GM23338 (cell line): ENCODE data around the gene HSP90AB1. TPM values are rescaled to one million over a fixed set of nuclear protein-coding genes. Genes with fewer than 3 reads are reported as not detected.
A peak's percentile ranks its signal among the peaks of the same experiment; 100 is the strongest.

ENCODE experiments used
- ATAC-seq: fragments of 200-7000 bp; cut with Tn5 transposase; 3 replicates; pipeline ENCODE4 v1.9.1; 2020
- DNase-seq: peaks from one replicate; pipeline ENCODE4 v3.0.0-alpha.2; 2015; ENCODE audit warnings: low spot score
- H2AFZ ChIP-seq: fragments of 200-600 bp; sonication (generic); 2 replicates; pipeline ENCODE4 v1.8.0; 2016; ENCODE audit warnings: antibody characterized with exemption, mild to moderate bottlenecking, moderate library complexity
- H3F3A ChIP-seq: fragments of 200-600 bp; sonication (generic); replicated peaks from 2 replicates; pipeline ENCODE4 v1.8.0; 2017; ENCODE audit warnings: antibody characterized with exemption, mixed run types, low read depth
- H3K27ac ChIP-seq: fragments of 200-600 bp; sonication (generic); 2 replicates; pipeline ENCODE4 v1.6.1; 2016; ENCODE audit warnings: low read depth
- H3K27me3 ChIP-seq: fragments of 200-600 bp; sonication (generic); 2 replicates; pipeline ENCODE4 v1.8.0; 2016; ENCODE audit warnings: mild to moderate bottlenecking, mixed run types, moderate library complexity; ENCODE audit not compliant: insufficient read depth
- H3K36me3 ChIP-seq: fragments of 200-600 bp; sonication (generic); 2 replicates; pipeline ENCODE4 v1.8.0; 2016; ENCODE audit warnings: mild to moderate bottlenecking; ENCODE audit not compliant: insufficient read depth
- H3K4me1 ChIP-seq: fragments of 200-600 bp; sonication (generic); 2 replicates; pipeline ENCODE4 v1.8.0; 2016; ENCODE audit warnings: mild to moderate bottlenecking, moderate library complexity; ENCODE audit not compliant: insufficient read depth
- H3K4me2 ChIP-seq: fragments of 200-600 bp; sonication (generic); 2 replicates; pipeline ENCODE4 v1.7.1; 2017; ENCODE audit warnings: mixed run types
- H3K4me3 ChIP-seq: fragments of 200-600 bp; sonication (generic); 2 replicates; pipeline ENCODE4 v1.6.1; 2016; ENCODE audit warnings: mixed run types
- H3K79me2 ChIP-seq: fragments of 200-600 bp; sonication (generic); replicated peaks from 2 replicates; pipeline ENCODE4 v1.8.0; 2017; ENCODE audit warnings: mild to moderate bottlenecking; ENCODE audit not compliant: insufficient read depth
- H3K9me2 ChIP-seq: fragments of 200-600 bp; sonication (generic); 2 replicates; pipeline ENCODE4 v1.8.0; 2017; ENCODE audit not compliant: insufficient read depth
- H4K20me1 ChIP-seq: fragments of 200-600 bp; sonication (generic); replicated peaks from 2 replicates; pipeline ENCODE4 v1.8.0; 2017; ENCODE audit warnings: mild to moderate bottlenecking; ENCODE audit not compliant: insufficient read depth
- H3K27ac Mint-ChIP-seq: 2 replicates; pipeline ENCODE4 v1.8.0; 2020; ENCODE audit warnings: inconsistent platforms, mild to moderate bottlenecking, moderate library complexity, mixed read lengths
- H3K27me3 Mint-ChIP-seq: 3 replicates; pipeline ENCODE4 v1.8.0; 2022; ENCODE audit warnings: low read depth, mild to moderate bottlenecking, moderate library complexity, mixed read lengths, inconsistent platforms; ENCODE audit not compliant: insufficient read depth, poor library complexity
- H3K36me3 Mint-ChIP-seq: 3 replicates; pipeline ENCODE4 v1.8.0; 2021; ENCODE audit warnings: low read depth, mild to moderate bottlenecking, inconsistent platforms, moderate library complexity, mixed read lengths
- H3K4me1 Mint-ChIP-seq: 3 replicates; pipeline ENCODE4 v1.8.0; 2020; ENCODE audit warnings: mild to moderate bottlenecking, inconsistent platforms, mixed read lengths
- H3K4me3 Mint-ChIP-seq: 3 replicates; pipeline ENCODE4 v1.8.0; 2021; ENCODE audit warnings: moderate library complexity, mild to moderate bottlenecking, inconsistent platforms, mixed read lengths
- H3K9me3 Mint-ChIP-seq: 3 replicates; pipeline ENCODE4 v1.8.0; 2020; ENCODE audit warnings: moderate library complexity, mild to moderate bottlenecking, inconsistent platforms, mixed read lengths
- CTCF ChIP-seq, 2 experiments: fragments of 200-600 bp in 1 of 2; sonication (generic) in 1 of 2; conservative IDR thresholded peaks; 2 replicates each; pipeline versions ENCODE4 v1.5.1 to v1.6.1; 2016 to 2017; ENCODE audit warnings: antibody characterized with exemption in 2 of 2, low read depth in 2 of 2, mild to moderate bottlenecking in 2 of 2, moderate library complexity in 1 of 2
- ETS1 ChIP-seq: IDR thresholded peaks from 2 replicates; pipeline ENCODE4 v1.6.1; 2016; ENCODE audit warnings: antibody characterized with exemption
- EZH2phosphoT487 ChIP-seq: fragments of 200-600 bp; sonication (generic); IDR thresholded peaks from one replicate; pipeline ENCODE4 v1.8.1; 2018; ENCODE audit warnings: antibody characterized with exemption; ENCODE audit not compliant: unreplicated experiment
- JUNB ChIP-seq: IDR thresholded peaks from one replicate; pipeline ENCODE4 v1.6.1; 2016; ENCODE audit warnings: antibody characterized with exemption; ENCODE audit not compliant: unreplicated experiment
- NANOG ChIP-seq: IDR thresholded peaks from 2 replicates; pipeline ENCODE4 v1.6.1; 2016; ENCODE audit warnings: antibody characterized with exemption, borderline replicate concordance
- POLR2AphosphoS5 ChIP-seq: IDR thresholded peaks from 2 replicates; pipeline ENCODE4 v1.6.1; 2016; ENCODE audit warnings: antibody characterized with exemption, low read depth
- STAT1 ChIP-seq: IDR thresholded peaks from one replicate; pipeline ENCODE4 v1.6.1; 2016; ENCODE audit warnings: antibody characterized with exemption; ENCODE audit not compliant: unreplicated experiment
- polyA plus RNA-seq: library from polyadenylated mRNA; unstranded; fragments of >200 nt; fragmentation: Nextera tagmentation; extraction: Ambion mirVana; gene quantifications from 2 replicates; pipeline ENCODE4 v1.2.1, GENCODE V29; 2016
- total RNA-seq: library from RNA; depleted of rRNA; stranded (reverse); fragments of >200 nt; shearing (Covaris generic); gene quantifications from 2 replicates; pipeline ENCODE4 v1.2.3, GENCODE V29; 2014

HSP90AB1 gene
- total and polyA plus RNA-seq, 2 experiments from 2014 or later, result 1,425 to 2,361 TPM

GRCh38 chr6:44220913-44221290, 26.0 kb upstream of the HSP90AB1 start:
- H3K4me3 Mint-ChIP-seq, result 0 out of 3 replicates have a peak overlapping the region, but pooled peaks have one; percentile 1
- no peaks in the 10 kb centered on the region for H3K36me3 ChIP-seq
- H3K4me1 ChIP-seq, result peaks cover 65% of the 10 kb centered on the region
- peak overlapping the region; percentile 33; the same call in 1 of the 2 replicates for H3K27ac Mint-ChIP-seq
- ATAC-seq (no peak), DNase-seq (no peak)
- peaks cover 24% of the 10 kb centered on the region for H3K79me2 ChIP-seq
- H3K27me3 Mint-ChIP-seq, result peaks cover 32% of the 10 kb centered on the region
- H3K4me1 Mint-ChIP-seq, result peaks cover 71% of the 10 kb centered on the region
- H3K4me3 ChIP-seq, result no peak overlapping the region
- H4K20me1 ChIP-seq, result peaks cover 18% of the 10 kb centered on the region
- TF ChIP-seq EZH2phosphoT487, result no peak
- no peak for TF ChIP-seq JUNB
- TF ChIP-seq ETS1, result no peak
- TF ChIP-seq CTCF (conservative IDR thresholded peaks at IDR 0.05; ENCODE audit: low read depth in 2 of 2), result no peak
- no peaks in the 10 kb centered on the region for H3K9me3 Mint-ChIP-seq
- no peak overlapping the region for H3K27ac ChIP-seq
- H2AFZ ChIP-seq, result no peak overlapping the region
- no peak overlapping the region for H3K4me2 ChIP-seq
- peaks cover 13% of the 10 kb centered on the region; the same call in 2 of the 3 replicates for H3K36me3 Mint-ChIP-seq
- H3K27me3 ChIP-seq, result no peaks in the 10 kb centered on the region
- no peaks in the 10 kb centered on the region for H3K9me2 ChIP-seq
- peaks cover 45% of the 10 kb centered on the region for H3F3A ChIP-seq

GRCh38 chr6:44221291-44221960, 25.5 kb upstream of the HSP90AB1 start:
- Histone ChIP-seq H3K27ac (no peak overlapping the region), H4K20me1 (peaks cover 23% of the 10 kb centered on the region), H3K9me2 (no peaks in the 10 kb centered on the region), H3F3A (peaks cover 45% of the 10 kb centered on the region), H3K4me1 (peaks cover 65% of the 10 kb centered on the region), H3K27me3 (no peaks in the 10 kb centered on the region), H3K79me2 (peaks cover 29% of the 10 kb centered on the region), H2AFZ (no peak overlapping the region), H3K36me3 (no peaks in the 10 kb centered on the region), H3K4me2 (peak overlapping the region; percentile 66; the same call in 1 of the 2 replicates), H3K4me3 (no peak overlapping the region)
- DNase-seq (peak; percentile 81), ATAC-seq (peak; percentile 2)
- Mint-ChIP-seq H3K4me1 (peaks cover 72% of the 10 kb centered on the region), H3K9me3 (no peaks in the 10 kb centered on the region), H3K27ac (peak overlapping the region; percentile 74), H3K27me3 (peaks cover 35% of the 10 kb centered on the region), H3K36me3 (peaks cover 13% of the 10 kb centered on the region; the same call in 2 of the 3 replicates), H3K4me3 (0 out of 3 replicates have a peak overlapping the region, but pooled peaks have one; percentile 1)
- no peak for TF ChIP-seq NANOG
- TF ChIP-seq CTCF (conservative IDR thresholded peaks at IDR 0.05; ENCODE audit: low read depth in 2 of 2), result peak; percentile 62 to 77
- TF ChIP-seq POLR2AphosphoS5, result no peak
- no peak for TF ChIP-seq STAT1
